IPS-NIHi7 (cell line): ENCODE results near the gene PTPRN2.

Experiments used
- DNase-seq: peaks from one replicate; pipeline ENCODE4 v3.0.0; 2012; ENCODE audit warnings: mixed read lengths; ENCODE audit errors: extremely low spot score

Gene PTPRN2

GRCh38 chr7:157869793-157870192 is 717.8 kb downstream of the PTPRN2 start:
- no peak for DNase-seq

DNA sequence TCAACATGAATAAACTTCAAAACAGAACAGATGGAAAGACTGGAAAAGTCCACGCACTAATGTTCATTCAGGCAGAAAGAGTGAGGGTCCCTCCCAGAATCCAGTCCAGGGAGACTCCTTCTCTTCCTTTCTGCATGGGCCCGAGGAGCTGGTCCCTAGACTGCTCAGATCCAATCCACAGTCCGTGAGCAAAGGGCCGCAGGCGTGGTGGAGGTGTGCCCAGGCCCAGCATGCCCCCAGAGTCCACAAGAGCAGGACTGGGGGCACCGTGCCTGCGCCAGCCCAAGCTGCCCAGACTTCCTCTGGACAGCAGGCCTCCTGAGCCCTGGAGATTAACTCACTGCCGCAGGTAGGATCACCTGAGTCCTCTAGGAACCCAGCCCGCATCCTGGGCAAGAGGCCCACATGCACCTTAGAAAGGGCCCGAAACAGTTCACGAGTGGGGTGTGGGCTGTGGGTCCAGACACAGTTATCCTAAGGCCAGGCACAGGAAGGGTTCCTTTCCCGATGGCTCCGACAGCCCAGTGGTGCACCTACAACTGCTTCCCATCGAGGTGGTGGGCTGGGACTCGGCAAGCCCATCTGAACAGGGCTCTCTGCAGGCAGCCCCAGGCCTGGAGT is 719.8 kb downstream of the PTPRN2 start:
- DNase-seq: no peak

DNA sequence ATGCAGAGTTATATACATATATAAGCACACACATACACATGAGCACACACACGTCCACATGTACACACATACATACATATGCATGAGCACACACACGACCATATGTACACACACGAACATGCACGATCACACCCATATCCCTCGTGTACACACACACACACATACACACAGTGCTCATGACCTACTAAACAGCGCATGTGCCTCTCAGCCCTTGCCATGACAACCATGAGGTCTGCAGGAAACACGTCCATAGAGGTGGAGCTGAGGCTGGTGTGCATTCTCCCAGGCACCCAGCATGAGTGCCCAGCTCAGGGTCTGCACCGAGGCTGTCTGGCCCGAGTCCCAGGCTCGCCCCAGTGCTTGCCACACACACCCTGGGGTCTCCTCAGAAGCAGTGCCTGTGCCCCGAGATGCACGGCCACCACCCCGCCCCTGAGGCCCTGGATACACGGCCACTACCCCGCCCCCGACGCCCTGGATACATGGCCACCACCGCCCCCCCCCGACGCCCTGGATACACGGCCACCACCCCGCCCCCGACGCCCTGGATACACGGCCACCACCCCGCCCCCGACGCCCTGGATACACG is 721.2 kb downstream of the PTPRN2 start:
- DNase-seq: no peak

GRCh38 chr7:157865351-157866165 is 722.1 kb downstream of the PTPRN2 start:
- DNase-seq: no peak

DNA sequence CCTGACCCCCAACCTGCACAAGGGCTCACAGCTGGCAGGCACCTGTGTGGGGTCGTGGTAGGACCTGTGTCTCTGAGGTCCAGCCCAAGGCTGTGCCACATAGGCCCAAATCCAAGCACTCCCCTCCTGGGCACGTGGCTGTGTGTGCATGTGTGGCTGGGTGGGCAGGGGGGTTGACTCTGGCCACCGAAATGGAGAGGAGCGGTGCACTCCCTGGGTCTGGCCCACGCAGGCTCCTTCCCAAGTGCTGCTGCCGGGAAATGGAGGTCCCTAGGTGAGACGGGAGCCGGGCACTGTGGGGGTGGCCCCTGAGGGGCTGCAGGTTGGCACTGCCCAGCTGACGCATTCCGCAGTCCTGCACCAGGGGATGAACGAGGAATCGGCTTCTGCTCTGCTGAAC is 722.7 kb downstream of the PTPRN2 start:
- no peak for DNase-seq

- DNase-seq: no peak
These were observed 723.5 kb downstream of the PTPRN2 start for GRCh38 chr7:157863906-157864810.

DNA sequence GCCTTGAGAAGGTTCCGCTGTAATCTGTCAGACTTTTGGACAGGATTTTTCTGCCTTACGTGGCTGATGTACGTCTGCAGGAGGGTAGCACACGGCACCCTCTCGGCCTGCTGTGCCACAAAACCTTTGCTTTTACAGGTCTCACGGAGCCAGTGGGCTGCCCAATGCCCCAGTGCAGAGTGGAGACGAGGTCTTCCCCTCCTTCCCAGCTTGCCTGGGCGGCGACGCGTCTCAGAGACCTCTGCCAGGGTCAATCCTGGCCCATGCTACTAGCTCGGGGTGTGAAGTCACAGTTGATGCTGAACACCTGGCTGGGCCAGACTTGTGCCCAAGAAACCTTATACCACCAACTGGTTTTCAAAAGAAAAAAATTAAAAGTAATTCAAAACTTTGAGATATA is 724.4 kb downstream of the PTPRN2 start:
- DNase-seq: no peak

- no peak for DNase-seq
These were observed 724.9 kb downstream of the PTPRN2 start for GRCh38 chr7:157862731-157863130.

GRCh38 chr7:157861551-157861950 is 726.1 kb downstream of the PTPRN2 start:
- no peak for DNase-seq

- no peak for DNase-seq
These were observed 726.6 kb downstream of the PTPRN2 start for GRCh38 chr7:157861031-157861491.

DNA sequence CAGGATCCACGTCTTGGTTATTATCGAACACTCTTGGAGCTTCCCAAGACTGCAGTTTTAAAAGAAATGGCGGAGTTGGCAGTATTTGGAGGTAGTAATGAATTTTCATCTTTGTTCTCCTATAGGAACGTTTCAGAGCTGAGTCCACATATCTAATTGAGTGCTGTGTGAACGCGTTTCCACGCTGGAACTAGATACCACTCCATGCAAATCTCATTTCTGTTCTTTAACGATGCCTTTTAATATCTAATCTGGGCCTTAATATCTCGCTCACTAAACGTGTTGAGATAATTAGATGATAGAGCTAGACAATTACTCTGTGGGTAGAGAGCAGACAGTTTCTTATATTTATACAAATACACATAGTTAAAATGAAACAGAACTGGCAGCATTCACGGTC is 727.2 kb downstream of the PTPRN2 start:
- DNase-seq: no peak

GRCh38 chr7:157859915-157860314 is 727.7 kb downstream of the PTPRN2 start:
- no peak for DNase-seq

DNA sequence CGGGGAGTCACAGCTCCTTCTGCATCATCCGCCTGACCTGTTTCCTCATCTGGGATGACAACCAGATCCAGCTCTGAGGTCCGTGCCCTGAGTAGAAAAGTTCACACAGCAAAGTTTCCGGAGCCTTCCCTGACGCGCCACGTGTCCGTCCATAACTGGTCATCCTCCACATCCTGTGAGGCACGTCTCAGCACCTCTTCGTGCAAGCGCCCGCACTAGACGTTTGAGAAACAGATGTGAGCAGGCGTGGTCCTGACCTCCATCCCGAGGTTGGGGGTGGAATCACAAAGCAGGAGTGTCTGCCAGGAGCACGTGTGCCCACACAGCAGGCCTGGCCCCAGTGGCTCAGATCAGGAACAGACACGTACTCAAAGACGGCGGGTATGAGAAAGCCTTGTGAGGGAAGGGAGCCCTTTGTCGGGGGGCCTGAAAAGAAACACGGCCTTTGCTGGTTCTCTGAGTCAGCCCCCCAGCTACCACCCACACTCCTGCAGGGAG is 730.0 kb downstream of the PTPRN2 start:
- no peak for DNase-seq

- DNase-seq: no peak
These were observed 730.6 kb downstream of the PTPRN2 start for GRCh38 chr7:157856873-157857577.

GRCh38 chr7:157855452-157856213 is 732.0 kb downstream of the PTPRN2 start:
- no peak for DNase-seq

DNA sequence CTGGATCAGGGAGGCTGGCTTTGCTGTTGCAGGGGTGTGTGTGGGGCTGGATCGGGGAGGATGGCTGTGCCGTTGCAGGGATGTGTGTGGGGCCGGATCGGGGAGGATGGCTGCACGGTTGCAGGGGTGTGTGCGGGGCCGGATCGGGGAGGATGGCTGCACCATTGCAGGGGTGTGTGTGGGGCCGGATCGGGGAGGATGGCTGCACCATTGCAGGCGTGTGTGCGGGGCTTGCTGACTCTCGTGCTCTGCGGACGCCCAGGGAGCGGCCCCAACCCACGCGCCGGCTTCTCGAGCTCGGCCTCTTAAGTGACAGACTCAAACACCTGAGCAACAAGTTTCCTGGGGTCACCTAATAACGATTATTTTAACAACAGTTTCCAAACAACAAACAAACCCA is 732.6 kb downstream of the PTPRN2 start:
- no peak for DNase-seq

DNA sequence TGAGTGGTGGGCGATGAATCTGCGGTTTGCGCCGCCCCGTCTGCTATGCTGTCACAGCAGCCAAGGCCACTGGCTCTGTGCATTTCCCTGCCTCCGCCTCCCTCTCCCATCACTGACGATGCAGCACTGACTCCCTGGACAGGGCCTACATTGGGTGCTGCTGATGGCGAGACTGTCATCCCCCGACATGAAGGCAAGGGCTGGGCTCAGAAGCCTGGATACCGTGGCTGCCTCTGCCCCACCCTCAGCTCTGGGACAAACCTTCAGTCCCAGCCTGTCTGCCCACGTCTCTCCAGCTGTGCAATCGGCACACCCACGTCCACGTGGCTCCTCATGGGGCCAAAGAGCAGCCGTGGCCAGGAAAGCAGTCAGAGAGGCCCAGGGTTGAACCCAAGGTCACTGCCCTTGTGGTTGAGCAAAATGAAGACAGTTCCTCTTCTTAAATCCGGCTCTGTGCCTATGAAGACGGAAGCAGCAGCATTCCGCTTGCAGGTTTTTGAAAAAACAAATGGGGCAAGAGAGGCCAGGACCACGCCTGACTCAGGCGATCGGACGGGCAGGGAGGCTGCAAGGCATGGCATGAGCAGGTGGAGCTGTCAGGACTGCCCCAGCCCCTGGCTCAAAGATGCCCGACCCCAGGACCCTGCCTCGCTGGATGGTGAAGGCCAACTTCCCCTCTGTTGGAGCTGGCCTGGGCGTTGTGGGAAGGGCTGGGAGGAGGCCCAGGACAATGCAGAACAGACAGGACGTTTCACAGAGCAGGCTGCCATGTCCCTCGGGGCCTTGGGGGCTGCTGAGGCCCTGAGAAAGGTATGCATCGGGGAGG is 733.3 kb downstream of the PTPRN2 start:
- no peak for DNase-seq

- no peak for DNase-seq
These were observed 733.9 kb downstream of the PTPRN2 start for GRCh38 chr7:157853789-157854065.

GRCh38 chr7:157853076-157853788 is 734.4 kb downstream of the PTPRN2 start:
- no peak for DNase-seq
